Neural crest cell (in vitro differentiated cells): ENCODE measurements around the gene AGXT2. TPM values are rescaled to one million over a fixed set of nuclear protein-coding genes. Genes with fewer than 3 reads are reported as not detected.

Source experiments
- DNase-seq: peaks from one replicate; pipeline ENCODE4 v3.0.0; 2021; ENCODE audit warnings: low read depth, mixed read lengths, low spot score
- H3K27ac Mint-ChIP-seq: one replicate; pipeline ENCODE4 v1.8.0; 2021; ENCODE audit warnings: mild to moderate bottlenecking, mixed read lengths; ENCODE audit not compliant: unreplicated experiment
- H3K27me3 Mint-ChIP-seq: 2 replicates; pipeline ENCODE4 v1.8.0; 2021; ENCODE audit warnings: low read depth, mild to moderate bottlenecking, mixed read lengths
- H3K36me3 Mint-ChIP-seq: 2 replicates; pipeline ENCODE4 v1.8.0; 2021; ENCODE audit warnings: low read depth, mild to moderate bottlenecking, mixed read lengths
- H3K4me1 Mint-ChIP-seq: 2 replicates; pipeline ENCODE4 v1.8.0; 2021; ENCODE audit warnings: mixed read lengths
- H3K4me3 Mint-ChIP-seq: one replicate; pipeline ENCODE4 v1.8.0; 2021; ENCODE audit warnings: mild to moderate bottlenecking, mixed read lengths
- H3K9me3 Mint-ChIP-seq: 2 replicates; pipeline ENCODE4 v1.8.0; 2021; ENCODE audit warnings: mixed read lengths
- total RNA-seq: library from RNA; stranded (reverse); gene quantifications from 2 replicates; pipeline ENCODE4 v1.2.1, GENCODE V29; 2021
- TF ChIP-seq, protein P1 (sequence below): fragments of 200-600 bp; sonication (generic); conservative IDR thresholded peaks from 2 replicates; pipeline ENCODE4 v1.5.0; 2021; ENCODE audit warnings: antibody characterized with exemption, mild to moderate bottlenecking

AGXT2 gene
- total RNA-seq, 1 donor from 2014 or later: not detected

DNA sequence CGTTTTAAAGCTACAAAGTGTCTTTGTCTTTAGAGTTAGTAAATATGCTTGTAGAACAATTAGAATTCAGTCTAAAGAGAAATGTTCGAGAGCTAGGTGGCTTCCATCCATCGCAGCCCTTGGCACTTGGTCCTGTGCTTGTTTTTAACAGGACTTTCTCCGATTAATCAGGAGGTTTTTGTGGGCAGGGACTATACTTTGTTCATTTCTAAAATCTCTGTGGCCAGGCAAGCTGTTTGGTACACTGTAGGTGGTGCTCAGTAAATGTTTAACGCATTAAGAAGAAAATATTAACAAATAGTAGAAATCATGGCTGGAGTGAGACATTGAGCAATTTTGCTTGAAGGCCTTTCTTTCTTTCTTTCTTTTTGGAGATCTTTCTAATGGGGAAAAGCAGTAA, 20.8 kb downstream of the AGXT2 start:
- H3K4me3 Mint-ChIP-seq: no peak overlapping the region
- H3K36me3 Mint-ChIP-seq: no peaks in the 10 kb centered on the region
- DNase-seq: no peak
- H3K4me1 Mint-ChIP-seq: no peaks in the 10 kb centered on the region
- peaks cover 3% of the 10 kb centered on the region for H3K27me3 Mint-ChIP-seq
- TF ChIP-seq, protein P1, sequence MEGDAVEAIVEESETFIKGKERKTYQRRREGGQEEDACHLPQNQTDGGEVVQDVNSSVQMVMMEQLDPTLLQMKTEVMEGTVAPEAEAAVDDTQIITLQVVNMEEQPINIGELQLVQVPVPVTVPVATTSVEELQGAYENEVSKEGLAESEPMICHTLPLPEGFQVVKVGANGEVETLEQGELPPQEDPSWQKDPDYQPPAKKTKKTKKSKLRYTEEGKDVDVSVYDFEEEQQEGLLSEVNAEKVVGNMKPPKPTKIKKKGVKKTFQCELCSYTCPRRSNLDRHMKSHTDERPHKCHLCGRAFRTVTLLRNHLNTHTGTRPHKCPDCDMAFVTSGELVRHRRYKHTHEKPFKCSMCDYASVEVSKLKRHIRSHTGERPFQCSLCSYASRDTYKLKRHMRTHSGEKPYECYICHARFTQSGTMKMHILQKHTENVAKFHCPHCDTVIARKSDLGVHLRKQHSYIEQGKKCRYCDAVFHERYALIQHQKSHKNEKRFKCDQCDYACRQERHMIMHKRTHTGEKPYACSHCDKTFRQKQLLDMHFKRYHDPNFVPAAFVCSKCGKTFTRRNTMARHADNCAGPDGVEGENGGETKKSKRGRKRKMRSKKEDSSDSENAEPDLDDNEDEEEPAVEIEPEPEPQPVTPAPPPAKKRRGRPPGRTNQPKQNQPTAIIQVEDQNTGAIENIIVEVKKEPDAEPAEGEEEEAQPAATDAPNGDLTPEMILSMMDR: no peak
- H3K9me3 Mint-ChIP-seq: no peaks in the 10 kb centered on the region
- no peak overlapping the region for H3K27ac Mint-ChIP-seq

DNA sequence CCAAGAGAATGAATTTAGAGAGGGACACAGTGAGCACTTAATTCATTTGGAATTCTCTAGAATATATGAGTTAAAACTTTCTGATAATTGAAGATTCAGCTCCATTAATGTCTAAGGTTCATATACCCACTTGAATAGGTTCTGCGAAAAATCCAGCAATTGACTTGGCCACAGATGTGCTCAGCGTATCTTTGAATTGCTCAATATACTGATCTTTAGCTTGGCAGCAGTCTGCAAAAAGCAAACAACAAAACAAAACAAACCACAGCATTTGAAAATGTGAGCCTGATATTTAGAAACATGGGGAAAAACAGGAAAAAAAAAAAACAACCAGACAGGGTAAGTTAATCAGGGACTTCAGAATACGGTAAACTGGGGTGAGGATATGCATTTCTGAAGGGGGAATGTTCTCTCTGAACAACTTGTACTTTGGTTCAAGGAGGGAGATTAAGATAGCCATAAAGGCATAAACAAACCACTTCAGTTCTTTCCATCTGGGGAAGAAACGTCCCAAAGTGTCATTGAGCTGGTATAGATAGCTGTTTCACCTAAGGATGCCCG, 21.4 kb downstream of the AGXT2 start:
- Mint-ChIP-seq H3K4me3 (no peak overlapping the region), H3K9me3 (no peaks in the 10 kb centered on the region), H3K27ac (no peak overlapping the region)

DNA sequence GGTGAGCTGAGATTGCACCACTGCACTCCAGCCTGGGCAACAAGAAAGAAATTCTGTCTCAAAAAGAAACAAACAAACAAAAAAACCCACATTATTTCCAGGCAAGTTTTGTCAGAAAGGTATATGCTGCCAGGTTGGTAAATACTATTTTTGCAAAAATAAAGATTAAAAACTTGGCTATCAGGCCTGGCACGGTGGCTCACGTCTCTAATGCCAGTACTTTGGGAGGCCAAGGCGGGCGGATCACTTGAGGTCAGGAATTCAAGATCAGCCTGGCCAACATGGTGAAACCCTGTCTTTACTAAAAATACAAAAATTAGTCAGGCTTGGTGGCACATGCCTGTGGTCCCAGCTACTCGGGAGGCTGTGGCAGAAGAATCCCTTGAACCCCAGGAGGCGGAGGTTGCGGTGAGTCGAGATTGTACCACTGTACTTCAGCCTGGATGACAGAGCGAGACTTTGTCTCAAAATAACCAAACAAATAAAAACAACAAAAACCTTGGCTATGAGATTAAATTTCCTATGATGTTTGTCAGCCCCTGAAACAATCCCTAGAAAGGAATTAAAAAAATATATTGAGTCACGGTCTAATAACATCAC, 22.7 kb downstream of the AGXT2 start:
- TF ChIP-seq, protein P1: no peak
- no peak for DNase-seq
- Mint-ChIP-seq H3K27me3 (peaks cover 3% of the 10 kb centered on the region), H3K4me3 (no peak overlapping the region), H3K27ac (no peak overlapping the region), H3K9me3 (no peaks in the 10 kb centered on the region), H3K36me3 (no peaks in the 10 kb centered on the region), H3K4me1 (no peaks in the 10 kb centered on the region)

More for the DNA sequence above, 21.4 kb downstream of the AGXT2 start:
- DNase-seq: no peak
- Mint-ChIP-seq H3K27me3 (peaks cover 3% of the 10 kb centered on the region), H3K4me1 (no peaks in the 10 kb centered on the region), H3K36me3 (no peaks in the 10 kb centered on the region)
- TF ChIP-seq, protein P1: no peak

DNA sequence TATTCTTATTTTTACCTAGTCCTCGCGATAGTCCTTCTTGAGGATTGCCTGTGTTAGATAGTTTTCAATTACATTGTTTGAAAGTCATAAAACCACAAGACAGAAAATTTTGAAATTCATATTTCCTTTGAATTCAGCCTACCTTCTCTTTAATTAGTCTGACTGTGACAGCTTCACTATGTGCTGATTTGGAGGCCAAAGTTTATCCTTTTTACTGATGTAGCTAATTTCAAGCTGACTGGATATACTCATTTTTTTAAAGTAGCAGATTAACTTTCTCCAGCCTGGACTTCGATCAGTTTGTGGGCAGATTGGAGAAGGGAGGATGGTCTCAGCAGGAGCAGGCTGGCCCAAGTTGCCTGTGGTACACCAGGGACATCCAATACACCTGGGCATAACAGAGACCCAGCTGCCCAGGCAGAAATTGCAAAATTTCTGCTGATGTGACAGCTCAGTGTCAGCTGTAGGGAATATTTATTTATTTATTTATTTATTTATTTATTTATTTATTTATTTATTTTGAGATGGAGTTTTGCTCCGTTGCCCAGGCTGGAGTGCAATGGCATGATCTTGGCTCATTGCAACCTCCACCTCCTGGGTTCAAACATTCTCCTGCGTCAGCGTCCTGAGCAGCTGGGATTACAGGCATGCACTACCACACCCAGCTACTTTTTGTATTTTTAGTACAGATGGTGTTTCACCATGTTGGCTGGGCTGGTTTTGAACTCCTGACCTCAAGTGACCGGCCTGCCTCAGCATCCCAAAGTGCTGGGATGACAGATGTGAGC, 24.2 kb downstream of the AGXT2 start:
- Mint-ChIP-seq H3K27ac (no peak overlapping the region), H3K9me3 (no peaks in the 10 kb centered on the region), H3K36me3 (no peaks in the 10 kb centered on the region), H3K4me1 (no peaks in the 10 kb centered on the region), H3K27me3 (peaks cover 3% of the 10 kb centered on the region), H3K4me3 (no peak overlapping the region)
- DNase-seq: no peak
- TF ChIP-seq, protein P1: no peak

DNA sequence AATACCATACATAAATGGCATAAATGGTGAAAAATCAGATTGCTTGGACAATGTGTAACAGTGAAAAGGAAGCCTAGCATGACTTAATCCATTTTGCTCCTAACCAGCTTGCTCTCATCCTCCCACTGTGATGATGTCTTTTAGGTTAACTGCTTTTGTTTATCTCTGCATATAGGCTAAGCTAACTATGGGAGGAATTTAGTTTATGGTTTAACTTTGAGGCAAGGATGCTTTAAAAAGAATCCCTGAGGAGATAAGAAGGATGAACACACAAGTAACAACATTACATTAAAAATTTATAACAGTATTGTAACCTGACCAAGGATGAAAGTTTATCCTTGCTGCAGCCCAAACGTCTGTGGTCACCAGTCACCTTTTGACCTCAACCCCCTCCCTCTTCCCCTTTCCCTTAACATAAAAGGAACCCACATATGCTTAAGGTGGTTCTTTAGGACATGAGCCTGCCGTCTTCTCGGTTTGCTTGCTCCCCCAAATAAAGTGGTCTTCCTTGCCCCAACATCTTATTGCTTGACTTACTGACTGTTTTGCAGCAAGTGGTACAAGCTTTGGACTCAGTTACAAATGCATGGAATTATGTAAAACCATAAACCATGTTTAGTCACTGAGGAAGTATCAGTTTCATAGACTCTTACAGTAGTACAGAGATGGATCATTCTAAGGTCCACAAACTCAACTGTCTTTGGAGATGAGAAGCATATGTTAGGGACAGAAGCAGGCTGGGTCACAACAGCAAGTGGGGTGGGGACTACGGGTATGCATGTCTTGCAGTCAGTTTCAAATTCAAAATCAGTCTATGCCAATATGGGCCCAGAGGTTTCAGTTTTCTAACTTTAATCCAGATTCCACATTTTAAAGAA, 31.3 kb downstream of the AGXT2 start:
- Mint-ChIP-seq H3K4me3 (no peak overlapping the region), H3K36me3 (no peaks in the 10 kb centered on the region), H3K9me3 (peaks cover 5% of the 10 kb centered on the region), H3K27ac (no peak overlapping the region), H3K27me3 (no peaks in the 10 kb centered on the region), H3K4me1 (no peaks in the 10 kb centered on the region)
- DNase-seq: no peak
- TF ChIP-seq, protein P1: no peak
